ENCODE results near the gene EPHA2.

The EPHA2 gene

DNA sequence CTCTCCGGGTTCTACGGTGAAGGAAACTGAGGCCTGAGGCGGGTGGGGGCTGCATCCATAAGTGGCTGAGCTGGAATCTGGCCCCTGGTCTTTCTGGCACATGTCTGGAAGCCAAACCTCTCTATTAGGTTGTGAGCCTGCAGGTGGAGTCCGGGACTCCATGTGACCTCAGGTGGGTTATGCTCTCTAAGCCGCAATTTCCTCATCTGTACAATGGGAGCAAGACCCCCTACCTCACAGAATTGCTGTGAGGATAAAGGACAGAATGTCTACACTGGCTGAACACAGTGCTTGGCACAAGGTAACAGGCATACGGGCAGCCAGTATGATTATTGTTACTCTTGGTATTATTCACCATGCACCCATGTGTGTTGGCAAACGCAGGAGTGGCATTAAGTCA, 6.7 kb downstream of the EPHA2 start:
- DNase-seq: no peak

GRCh38 chr1:16148329-16149092, 7.4 kb downstream of the EPHA2 start:
- no peak for DNase-seq

DNA sequence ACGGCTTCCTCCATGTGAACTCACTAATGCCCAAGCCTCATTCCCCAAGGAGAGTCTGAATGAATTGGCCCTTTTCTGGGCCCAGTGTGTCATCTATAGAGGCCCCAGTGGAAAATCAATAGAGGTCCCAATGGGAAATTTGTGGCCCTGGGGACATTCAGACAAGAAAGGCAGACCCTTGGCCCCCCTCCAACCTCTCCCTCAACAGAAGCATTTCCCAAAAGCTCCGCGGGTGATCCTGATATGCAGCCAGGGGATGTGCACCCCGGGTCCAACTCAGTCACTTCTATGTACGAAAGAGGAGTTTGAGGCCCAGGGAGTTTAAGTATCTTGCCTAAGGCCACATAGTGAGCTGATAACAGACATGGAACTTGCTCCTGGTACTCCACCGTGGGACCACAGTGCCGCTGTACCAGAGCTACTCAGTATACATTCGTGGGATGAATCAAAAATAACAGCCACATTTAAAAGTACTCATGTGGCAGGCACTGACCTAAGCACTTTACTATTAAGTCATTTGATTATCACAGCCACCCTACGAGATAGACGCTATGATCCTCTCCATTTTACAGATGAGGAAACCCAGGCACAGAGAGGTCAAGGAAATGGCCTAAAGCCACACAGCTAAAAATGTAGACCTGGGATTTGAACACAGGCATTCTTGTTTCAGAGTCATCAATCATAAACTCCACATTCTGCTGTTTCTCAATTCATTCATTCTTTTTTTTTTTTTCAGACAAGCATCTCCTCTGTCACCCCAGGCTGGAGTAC, 8.5 kb downstream of the EPHA2 start:
- no peak for DNase-seq

DNA sequence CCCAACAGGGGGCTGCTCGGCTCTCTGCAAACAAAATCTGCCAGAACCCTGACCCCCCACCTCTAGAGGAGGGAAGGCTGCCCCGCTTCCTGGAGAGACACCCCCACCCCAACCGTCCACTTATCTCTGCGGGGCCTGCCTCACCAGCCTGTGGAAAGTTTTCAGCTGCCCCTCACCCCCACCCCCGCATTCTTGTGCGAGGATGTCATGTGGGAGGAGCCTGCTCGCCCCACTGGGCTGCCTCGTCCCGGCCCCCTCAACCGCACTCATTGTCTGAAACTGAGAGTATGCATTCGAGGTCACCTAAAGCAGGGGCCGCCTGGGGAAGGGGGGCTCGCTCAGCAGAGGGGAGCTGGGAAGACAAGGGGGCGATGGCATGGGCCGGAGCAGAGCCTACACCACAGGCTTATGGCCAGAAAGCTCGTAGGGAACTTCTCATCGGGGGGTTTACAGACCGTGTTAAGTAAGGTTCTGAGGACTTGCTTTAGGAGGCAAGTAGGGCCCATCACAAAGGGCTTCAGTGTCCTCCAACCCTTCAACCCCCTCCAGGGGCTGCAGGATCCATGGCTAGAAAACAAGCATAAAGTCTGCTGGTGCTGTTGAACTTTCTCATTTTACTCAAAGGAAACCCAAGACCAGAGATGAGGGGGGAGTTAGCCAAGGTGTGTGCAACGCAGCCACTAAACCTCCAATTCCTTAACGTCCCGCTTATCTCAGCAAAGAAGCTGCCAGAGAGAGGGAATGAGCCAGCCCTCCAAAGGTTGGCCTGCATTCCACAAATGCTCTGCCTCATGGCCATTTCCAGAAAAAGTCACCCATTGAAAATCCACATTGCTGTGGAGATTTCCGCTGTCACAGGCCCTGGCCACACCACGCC, 9.4 kb downstream of the EPHA2 start:
- DNase-seq: no peak

DNA sequence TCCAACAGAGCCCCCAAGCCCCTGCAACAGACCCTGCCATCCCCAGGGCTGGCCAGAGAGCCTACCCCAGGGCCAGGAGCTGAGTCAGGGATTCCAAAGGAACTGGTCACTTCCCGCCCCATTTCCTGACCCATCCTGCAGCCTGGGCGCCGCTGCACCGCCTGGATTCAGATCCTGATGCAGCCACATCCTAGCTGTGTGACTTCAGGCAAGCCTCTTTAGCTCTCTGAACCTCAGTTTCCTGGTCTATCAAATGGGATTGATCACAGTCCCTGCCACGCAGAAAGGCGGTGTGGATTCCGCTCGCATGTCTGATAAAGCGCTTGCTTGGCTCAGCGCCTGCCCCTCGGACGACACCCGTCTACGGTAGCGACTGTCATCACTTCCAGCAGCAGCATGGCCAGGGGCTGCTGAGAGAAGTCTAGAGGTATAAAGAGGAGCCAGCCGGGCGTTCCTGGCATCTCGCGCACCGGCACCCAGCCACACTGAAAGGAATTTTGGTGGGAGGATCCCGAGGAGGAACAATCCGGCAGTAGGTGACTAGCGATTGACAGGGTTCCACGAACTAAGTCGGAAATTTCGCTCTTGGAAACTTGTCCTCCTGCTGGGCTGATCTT, 10.1 kb downstream of the EPHA2 start:
- no peak for DNase-seq

- DNase-seq: no peak
These were observed 10.7 kb downstream of the EPHA2 start for GRCh38 chr1:16145030-16145661.

DNA sequence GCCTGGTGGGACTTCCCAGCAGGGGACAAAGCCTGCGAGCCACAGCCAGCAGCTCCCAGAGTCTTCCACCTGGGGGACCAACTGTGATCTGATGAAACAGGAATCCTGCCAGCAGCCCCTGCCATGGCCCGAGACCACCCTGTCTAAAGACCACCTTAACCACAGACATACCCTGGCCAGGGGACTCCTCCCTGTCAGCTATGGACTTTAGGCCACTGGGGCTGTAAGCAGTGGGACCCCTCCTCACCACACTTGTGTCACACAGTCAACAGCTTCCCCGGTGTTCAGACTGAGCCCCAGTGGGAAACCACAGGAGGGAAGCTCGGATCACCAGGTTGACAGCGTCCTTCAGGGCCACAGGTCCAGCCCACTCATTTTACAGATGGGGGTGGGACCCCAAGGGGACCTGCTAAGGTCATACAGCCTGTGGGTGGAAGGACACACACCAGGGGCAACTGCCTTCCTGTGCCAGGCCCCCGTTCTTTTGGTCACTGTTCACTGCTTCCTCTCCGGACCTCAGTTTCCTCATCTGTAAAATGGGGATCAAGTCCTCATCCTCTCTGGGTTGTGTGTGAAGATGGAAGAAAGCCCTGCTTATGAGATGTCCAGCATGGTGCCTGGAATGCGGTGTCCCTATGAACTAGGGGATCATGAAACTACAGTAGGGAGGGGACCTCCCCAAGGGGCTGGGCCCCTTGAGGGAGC, 11.4 kb downstream of the EPHA2 start:
- no peak for DNase-seq

GRCh38 chr1:16143566-16144324, 12.1 kb downstream of the EPHA2 start:
- no peak for DNase-seq

DNA sequence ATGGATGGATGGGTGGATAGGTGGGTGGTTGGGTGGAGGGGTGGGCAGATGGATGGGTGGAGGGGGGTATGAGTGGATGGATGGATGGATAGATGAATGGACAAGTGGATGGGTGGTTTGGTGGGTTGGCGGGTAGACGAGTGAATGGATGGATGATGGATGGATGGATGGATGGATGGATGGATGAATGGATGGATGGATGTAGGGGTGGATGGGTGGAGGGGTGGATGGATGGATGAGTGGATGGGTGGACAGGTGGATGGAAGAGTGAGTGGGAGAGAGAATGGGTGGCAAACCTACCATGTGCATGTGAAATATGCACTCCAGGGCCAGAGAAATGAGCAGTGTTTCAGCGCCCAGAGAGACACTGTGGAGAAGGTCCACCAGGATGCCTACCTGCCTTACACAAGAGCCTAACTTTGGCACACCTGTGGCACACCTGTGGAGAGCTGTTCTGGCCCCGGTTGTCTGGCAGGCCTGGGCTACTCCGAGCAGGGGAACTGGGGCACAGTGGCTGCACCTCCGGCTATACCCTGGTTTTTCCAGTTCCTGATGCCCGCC, 12.8 kb downstream of the EPHA2 start:
- DNase-seq: no peak

GRCh38 chr1:16142383-16142995, 13.4 kb downstream of the EPHA2 start:
- DNase-seq: no peak

GRCh38 chr1:16141573-16142336, 14.1 kb downstream of the EPHA2 start:
- DNase-seq: no peak

- no peak for DNase-seq
These were observed 15.7 kb downstream of the EPHA2 start for GRCh38 chr1:16140068-16140596.

- no peak for DNase-seq
These were observed 16.4 kb downstream of the EPHA2 start for GRCh38 chr1:16139473-16139962.

- DNase-seq: no peak
These were observed 17.1 kb downstream of the EPHA2 start for GRCh38 chr1:16138772-16139221.

GRCh38 chr1:16137890-16138467, 17.9 kb downstream of the EPHA2 start:
- DNase-seq: no peak

DNA sequence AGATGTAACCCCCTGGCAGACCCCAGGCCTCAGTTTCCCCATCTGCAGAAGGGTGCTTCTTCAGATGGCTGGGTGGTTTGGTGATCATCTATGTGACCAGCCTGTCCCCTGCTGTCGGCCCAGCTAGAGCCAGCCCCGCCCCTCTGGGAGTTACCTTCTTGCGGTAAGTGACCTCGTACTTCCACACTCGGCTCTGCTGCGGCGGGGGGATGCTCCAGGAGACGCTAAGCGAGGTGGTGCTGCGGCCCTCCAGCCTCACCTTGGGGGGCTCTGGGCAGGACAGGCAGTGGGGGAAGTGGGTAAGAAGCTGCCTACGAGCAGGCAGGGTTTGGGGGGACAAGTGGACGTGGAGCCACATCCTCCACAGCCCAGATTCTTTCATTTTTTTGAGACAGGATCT, 20.4 kb downstream of the EPHA2 start:
- no peak for DNase-seq

DNA sequence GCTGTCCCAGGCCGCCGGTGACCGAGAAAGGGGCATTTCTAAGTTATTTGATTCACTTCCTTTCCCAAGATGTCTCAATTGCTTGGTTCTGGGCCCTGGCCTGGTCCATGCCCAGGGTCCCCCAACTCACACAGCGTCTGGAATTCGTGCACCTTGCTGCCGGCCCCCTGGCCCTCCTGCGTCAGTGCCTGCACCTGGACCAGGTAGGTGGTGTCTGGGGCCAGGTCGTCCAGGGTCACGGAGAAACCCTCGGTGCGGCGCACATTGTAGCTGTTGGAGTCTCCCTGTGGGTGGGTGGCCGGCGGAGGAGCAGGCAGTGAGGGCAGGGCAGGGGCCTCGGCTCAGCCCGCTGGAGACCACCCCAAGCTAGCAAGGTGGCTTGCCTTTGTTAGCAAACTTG, 21.0 kb downstream of the EPHA2 start:
- no peak for DNase-seq

DNA sequence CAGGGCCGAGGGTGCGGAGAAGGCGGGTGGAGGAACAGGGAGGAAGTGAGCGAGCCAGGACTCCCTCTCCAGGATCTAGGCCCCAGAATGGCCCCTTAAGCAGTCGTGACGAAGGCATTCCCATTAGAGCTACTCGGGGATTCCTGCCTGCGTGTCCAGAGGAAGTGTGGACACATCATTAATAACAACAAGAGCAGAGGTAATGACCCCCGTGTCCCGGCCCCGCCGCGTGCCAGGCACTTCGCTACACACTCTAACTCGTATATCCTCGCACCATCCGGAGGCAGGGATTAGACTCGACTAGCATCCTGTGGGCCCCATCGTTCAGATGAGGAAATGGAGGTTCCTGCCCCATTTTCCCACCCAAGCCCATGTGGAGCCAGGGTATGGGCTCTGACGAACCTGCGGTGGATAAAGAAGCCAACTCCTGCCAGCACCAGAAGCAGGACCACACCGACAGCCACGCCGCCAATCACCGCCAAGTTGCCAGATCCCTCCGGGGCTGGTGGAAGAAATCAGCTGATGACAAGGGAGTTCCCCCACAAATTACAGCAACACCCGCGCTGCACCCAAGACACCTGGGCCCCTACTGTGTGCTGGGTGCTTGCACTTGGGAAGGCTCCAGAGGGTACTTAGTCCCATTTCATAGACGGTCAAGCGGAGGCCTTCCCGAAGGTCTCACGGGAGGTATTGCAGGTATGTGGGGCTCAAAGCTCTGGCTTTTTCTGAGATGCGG, 21.6 kb downstream of the EPHA2 start:
- no peak for DNase-seq

Data from stimulated activated CD4-positive, alpha-beta T cell treated with anti-CD3 and anti-CD28 coated beads, Interleukin-2, amount 100 ng/mL, for 48 hours (primary cell).